SK-N-SH (cell line): ENCODE data around the gene COIL. TPM values are rescaled to one million over a fixed set of nuclear protein-coding genes. Genes with fewer than 3 reads are reported as not detected.

ENCODE experiments used
- CTCF ChIA-PET: fragments of 300-600, 350-600 bp; formaldehyde crosslinking; extraction: SDS; loops from one replicate; lab custom pipeline; 2021; lab: Yijun Ruan, JAX
- POLR2A ChIA-PET: fragments of 350-600 bp; sonication (Branson Sonifier 250); formaldehyde crosslinking; extraction: SDS; loops from one replicate; lab custom pipeline; 2020; ENCODE audit warnings: antibody characterized with exemption, inconsistent platforms; lab: Yijun Ruan, JAX
- DNase-seq: peaks from one replicate; pipeline ENCODE4 v3.0.0; 2012
- H2AFZ ChIP-seq: fragments of 200-600 bp; sonication (generic); 2 replicates; pipeline ENCODE4 v1.8.1; 2016; ENCODE audit warnings: antibody characterized with exemption, mild to moderate bottlenecking, low read depth
- H3F3A ChIP-seq: fragments of 200-600 bp; sonication (generic); replicated peaks from 2 replicates; pipeline ENCODE3; 2016; ENCODE audit warnings: antibody characterized with exemption, mild to moderate bottlenecking; ENCODE audit not compliant: insufficient read depth
- H3K27ac ChIP-seq, 2 experiments: fragments of 200-500 bp in 1 of 2; fragments of 200-600 bp in 1 of 2; sonication (Bioruptor generic) in 1 of 2; sonication (generic), shearing (Covaris generic) in 1 of 2; 2 replicates each; pipeline versions ENCODE4 v1.5.1 to v1.6.1; 2014 to 2016; ENCODE audit warnings: low read depth in 2 of 2, inconsistent platforms in 1 of 2, low read length in 1 of 2, mild to moderate bottlenecking in 1 of 2, mixed read lengths in 1 of 2
- H3K27me3 ChIP-seq: fragments of 200-600 bp; sonication (generic), shearing (Covaris generic); 2 replicates; pipeline ENCODE4 v1.6.1; 2016; ENCODE audit warnings: mixed run types; ENCODE audit not compliant: insufficient read depth
- H3K36me3 ChIP-seq, 2 experiments: fragments of 200-500 bp in 1 of 2; fragments of 200-600 bp in 1 of 2; sonication (Bioruptor generic) in 1 of 2; sonication (generic) in 1 of 2; replicated peaks in 1 of 2; 2 replicates each; pipeline versions ENCODE3 to v1.5.1; 2014 to 2016; ENCODE audit warnings: low read length in 1 of 2, mild to moderate bottlenecking in 1 of 2; ENCODE audit not compliant: insufficient read depth in 2 of 2, control insufficient read depth in 1 of 2
- H3K4me1 ChIP-seq, 2 experiments: fragments of 200-500 bp in 1 of 2; fragments of 200-600 bp in 1 of 2; sonication (Bioruptor generic) in 1 of 2; sonication (generic), shearing (Covaris generic) in 1 of 2; 2 replicates each; pipeline versions ENCODE4 v1.5.1 to v1.6.1; 2014 to 2016; ENCODE audit warnings: low read depth in 1 of 2, low read length in 1 of 2, mixed run types in 1 of 2; ENCODE audit not compliant: insufficient read depth in 2 of 2, control insufficient read depth in 1 of 2
- H3K4me2 ChIP-seq: fragments of 200-600 bp; sonication (generic), shearing (Covaris generic); 2 replicates; pipeline ENCODE4 v1.6.1; 2017; ENCODE audit warnings: mixed run types
- H3K4me3 ChIP-seq, 2 experiments: fragments of 200-500 bp in 1 of 2; fragments of 200-600 bp in 1 of 2; sonication (Bioruptor generic) in 1 of 2; sonication (generic), shearing (Covaris generic) in 1 of 2; 2 replicates each; pipeline versions ENCODE4 v1.5.1 to v1.8.1; 2014 to 2016; ENCODE audit warnings: low read depth in 2 of 2, inconsistent platforms in 1 of 2, low read length in 1 of 2, mild to moderate bottlenecking in 1 of 2, mixed read lengths in 1 of 2, moderate library complexity in 1 of 2
- H3K79me2 ChIP-seq: fragments of 200-600 bp; sonication (generic); 2 replicates; pipeline ENCODE4 v1.8.1; 2017; ENCODE audit warnings: mild to moderate bottlenecking; ENCODE audit not compliant: insufficient read depth
- H3K9ac ChIP-seq: fragments of 200-600 bp; sonication (generic); 2 replicates; pipeline ENCODE4 v1.6.1; 2017; ENCODE audit warnings: mixed run types
- H3K9me2 ChIP-seq: fragments of 200-600 bp; sonication (generic); 2 replicates; pipeline ENCODE4 v1.6.1; 2017; ENCODE audit warnings: mixed run types
- H3K9me3 ChIP-seq: fragments of 200-600 bp; sonication (generic); 2 replicates; pipeline ENCODE4 v1.6.1; 2017; ENCODE audit warnings: mixed run types, mild to moderate bottlenecking, moderate library complexity
- H4K20me1 ChIP-seq: fragments of 200-600 bp; sonication (generic); 2 replicates; pipeline ENCODE4 v1.6.1; 2017; ENCODE audit warnings: mild to moderate bottlenecking, mixed run types; ENCODE audit not compliant: insufficient read depth
- FOSL2 ChIP-seq: IDR thresholded peaks from 2 replicates; pipeline ENCODE4 v1.4.0; 2012; ENCODE audit warnings: low read depth, mild to moderate bottlenecking, moderate library complexity, borderline replicate concordance
- JUND ChIP-seq: IDR thresholded peaks from 2 replicates; pipeline ENCODE4 v1.4.0; 2012
- NRF1 ChIP-seq: IDR thresholded peaks from 2 replicates; pipeline ENCODE4 v1.6.1; 2012; ENCODE audit warnings: low read depth, mild to moderate bottlenecking, low read length
- RAD21 ChIP-seq: IDR thresholded peaks from 2 replicates; pipeline ENCODE4 v1.6.1; 2012; ENCODE audit warnings: mild to moderate bottlenecking, low read length
- RFX5 ChIP-seq: IDR thresholded peaks from 2 replicates; pipeline ENCODE4 v1.6.1; 2012; ENCODE audit warnings: mild to moderate bottlenecking, improper control_type of control experiment, low read length
- RXRA ChIP-seq: IDR thresholded peaks from 2 replicates; pipeline ENCODE4 v1.4.0; 2012; ENCODE audit warnings: low read depth, mild to moderate bottlenecking, borderline replicate concordance
- SMC3 ChIP-seq: IDR thresholded peaks from 2 replicates; pipeline ENCODE4 v1.6.1; 2012; ENCODE audit warnings: low read depth, low read length, improper control_type of control experiment
- WGBS: methylation state at CpG from one replicate; pipeline ENCODE4 v1.1.6; 2017; ENCODE audit warnings: low lambda C conversion rate; 5-methylcytosine and 5-hydroxymethylcytosine counted together
- polyA plus RNA-seq, 3 experiments: library from polyadenylated mRNA; depleted of rRNA; stranded (reverse); fragments of >200 nt; gene quantifications; 2 replicates each; pipeline ENCODE4 v1.2.3, GENCODE V29; 2012
- TF ChIP-seq, protein P1 (sequence below): IDR thresholded peaks from 2 replicates; pipeline ENCODE4 v1.6.1; 2012; ENCODE audit warnings: mild to moderate bottlenecking, low read depth, low read length, moderate library complexity
- TF ChIP-seq, protein P2 (sequence below): IDR thresholded peaks from 2 replicates; pipeline ENCODE4 v1.4.0; 2012; ENCODE audit warnings: low read depth
- TF ChIP-seq, protein P3 (sequence below): fragments of 200-600 bp; sonication (generic); IDR thresholded peaks from 2 replicates; pipeline ENCODE4 v1.6.1; 2017; ENCODE audit warnings: antibody characterized with exemption, mild to moderate bottlenecking, moderate library complexity
- TF ChIP-seq, protein P4 (sequence below): IDR thresholded peaks from 2 replicates; pipeline ENCODE4 v1.4.0; 2012; ENCODE audit warnings: low read depth, borderline replicate concordance

COIL gene
- polyA plus RNA-seq, 1 of the 3 experiments (the other 2 are of a cell fraction): 3.9 TPM

DNA sequence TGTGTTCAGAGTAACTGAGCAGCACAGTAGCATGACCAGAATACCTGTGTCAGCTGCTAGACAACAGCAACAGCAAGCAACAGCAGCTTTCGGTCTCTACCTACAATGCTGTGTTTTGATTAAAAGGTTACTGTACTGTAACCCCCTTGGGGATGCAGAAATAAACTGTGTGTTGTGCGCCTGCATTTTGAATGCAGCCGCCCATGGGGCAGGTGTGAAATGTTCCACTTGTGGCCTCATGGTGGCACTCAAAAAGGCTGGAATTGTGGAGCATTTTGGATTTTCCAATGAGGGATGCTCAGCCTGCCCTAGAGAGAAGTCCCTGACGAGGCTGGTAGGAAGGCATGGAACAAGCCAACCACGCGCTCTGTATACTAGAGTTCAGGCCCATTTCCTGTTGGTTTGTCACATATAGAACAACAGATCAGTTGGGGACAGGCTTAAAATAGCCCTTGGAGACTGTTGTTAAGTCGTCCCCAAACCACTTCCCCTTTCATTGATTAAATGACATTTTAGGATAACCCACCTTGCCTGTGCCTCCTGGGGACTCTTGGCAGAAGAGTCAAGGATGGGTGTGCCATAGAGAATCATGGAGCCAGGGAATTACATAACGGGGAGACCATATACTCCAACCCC is 44.2 kb upstream of the COIL start:
- H3K9me2 ChIP-seq: no peaks in the 10 kb centered on the region
- no peaks in the 10 kb centered on the region for H3K9me3 ChIP-seq
- no peaks in the 10 kb centered on the region for H3K27me3 ChIP-seq
- no peaks in the 10 kb centered on the region for H3F3A ChIP-seq
- POLR2A ChIA-PET: no interaction called here
- H3K36me3 ChIP-seq: peaks cover 0 to 2% of the 10 kb centered on the region in 2 experiments
- CTCF ChIA-PET: interaction anchor here (1.1 to 2.7 kb wide), 4 partner anchors 16 to 186 kb away, joined by 3 to 6 read pairs (median 4); no protein-coding TSS in a partner anchor
- H4K20me1 ChIP-seq: no peaks in the 10 kb centered on the region
- 84% methylated on average over 8 of the region's 8 CpGs for WGBS
- H3K4me2 ChIP-seq: no peak overlapping the region
- peaks cover 0 to 3% of the 10 kb centered on the region in 2 experiments; a peak in 1 of 4 replicates for H3K4me1 ChIP-seq
- H3K79me2 ChIP-seq: no peaks in the 10 kb centered on the region
- H3K4me3 ChIP-seq: no peak overlapping the region
- H3K27ac ChIP-seq: no peak overlapping the region
- H2AFZ ChIP-seq: no peak overlapping the region
- no peak overlapping the region for H3K9ac ChIP-seq
- DNase-seq: no peak
- TF ChIP-seq, protein P1, sequence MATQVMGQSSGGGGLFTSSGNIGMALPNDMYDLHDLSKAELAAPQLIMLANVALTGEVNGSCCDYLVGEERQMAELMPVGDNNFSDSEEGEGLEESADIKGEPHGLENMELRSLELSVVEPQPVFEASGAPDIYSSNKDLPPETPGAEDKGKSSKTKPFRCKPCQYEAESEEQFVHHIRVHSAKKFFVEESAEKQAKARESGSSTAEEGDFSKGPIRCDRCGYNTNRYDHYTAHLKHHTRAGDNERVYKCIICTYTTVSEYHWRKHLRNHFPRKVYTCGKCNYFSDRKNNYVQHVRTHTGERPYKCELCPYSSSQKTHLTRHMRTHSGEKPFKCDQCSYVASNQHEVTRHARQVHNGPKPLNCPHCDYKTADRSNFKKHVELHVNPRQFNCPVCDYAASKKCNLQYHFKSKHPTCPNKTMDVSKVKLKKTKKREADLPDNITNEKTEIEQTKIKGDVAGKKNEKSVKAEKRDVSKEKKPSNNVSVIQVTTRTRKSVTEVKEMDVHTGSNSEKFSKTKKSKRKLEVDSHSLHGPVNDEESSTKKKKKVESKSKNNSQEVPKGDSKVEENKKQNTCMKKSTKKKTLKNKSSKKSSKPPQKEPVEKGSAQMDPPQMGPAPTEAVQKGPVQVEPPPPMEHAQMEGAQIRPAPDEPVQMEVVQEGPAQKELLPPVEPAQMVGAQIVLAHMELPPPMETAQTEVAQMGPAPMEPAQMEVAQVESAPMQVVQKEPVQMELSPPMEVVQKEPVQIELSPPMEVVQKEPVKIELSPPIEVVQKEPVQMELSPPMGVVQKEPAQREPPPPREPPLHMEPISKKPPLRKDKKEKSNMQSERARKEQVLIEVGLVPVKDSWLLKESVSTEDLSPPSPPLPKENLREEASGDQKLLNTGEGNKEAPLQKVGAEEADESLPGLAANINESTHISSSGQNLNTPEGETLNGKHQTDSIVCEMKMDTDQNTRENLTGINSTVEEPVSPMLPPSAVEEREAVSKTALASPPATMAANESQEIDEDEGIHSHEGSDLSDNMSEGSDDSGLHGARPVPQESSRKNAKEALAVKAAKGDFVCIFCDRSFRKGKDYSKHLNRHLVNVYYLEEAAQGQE: no peak
- no peak for TF ChIP-seq NRF1
- TF ChIP-seq FOSL2: no peak
- peak; percentile 14; the same call in 1 of the 2 replicates for TF ChIP-seq SMC3
- no peak for TF ChIP-seq RXRA
- TF ChIP-seq, protein P2, sequence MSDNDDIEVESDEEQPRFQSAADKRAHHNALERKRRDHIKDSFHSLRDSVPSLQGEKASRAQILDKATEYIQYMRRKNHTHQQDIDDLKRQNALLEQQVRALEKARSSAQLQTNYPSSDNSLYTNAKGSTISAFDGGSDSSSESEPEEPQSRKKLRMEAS: no peak
- no peak for TF ChIP-seq RFX5
- TF ChIP-seq, protein P3, sequence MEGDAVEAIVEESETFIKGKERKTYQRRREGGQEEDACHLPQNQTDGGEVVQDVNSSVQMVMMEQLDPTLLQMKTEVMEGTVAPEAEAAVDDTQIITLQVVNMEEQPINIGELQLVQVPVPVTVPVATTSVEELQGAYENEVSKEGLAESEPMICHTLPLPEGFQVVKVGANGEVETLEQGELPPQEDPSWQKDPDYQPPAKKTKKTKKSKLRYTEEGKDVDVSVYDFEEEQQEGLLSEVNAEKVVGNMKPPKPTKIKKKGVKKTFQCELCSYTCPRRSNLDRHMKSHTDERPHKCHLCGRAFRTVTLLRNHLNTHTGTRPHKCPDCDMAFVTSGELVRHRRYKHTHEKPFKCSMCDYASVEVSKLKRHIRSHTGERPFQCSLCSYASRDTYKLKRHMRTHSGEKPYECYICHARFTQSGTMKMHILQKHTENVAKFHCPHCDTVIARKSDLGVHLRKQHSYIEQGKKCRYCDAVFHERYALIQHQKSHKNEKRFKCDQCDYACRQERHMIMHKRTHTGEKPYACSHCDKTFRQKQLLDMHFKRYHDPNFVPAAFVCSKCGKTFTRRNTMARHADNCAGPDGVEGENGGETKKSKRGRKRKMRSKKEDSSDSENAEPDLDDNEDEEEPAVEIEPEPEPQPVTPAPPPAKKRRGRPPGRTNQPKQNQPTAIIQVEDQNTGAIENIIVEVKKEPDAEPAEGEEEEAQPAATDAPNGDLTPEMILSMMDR: 0 out of 2 replicates have a peak, but pooled peaks have one; percentile 20
- TF ChIP-seq JUND: no peak
- peak; percentile 35; the same call in 1 of the 2 replicates for TF ChIP-seq RAD21
- TF ChIP-seq, protein P4, sequence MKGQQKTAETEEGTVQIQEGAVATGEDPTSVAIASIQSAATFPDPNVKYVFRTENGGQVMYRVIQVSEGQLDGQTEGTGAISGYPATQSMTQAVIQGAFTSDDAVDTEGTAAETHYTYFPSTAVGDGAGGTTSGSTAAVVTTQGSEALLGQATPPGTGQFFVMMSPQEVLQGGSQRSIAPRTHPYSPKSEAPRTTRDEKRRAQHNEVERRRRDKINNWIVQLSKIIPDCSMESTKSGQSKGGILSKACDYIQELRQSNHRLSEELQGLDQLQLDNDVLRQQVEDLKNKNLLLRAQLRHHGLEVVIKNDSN: no peak
- TF ChIP-seq, all 33 proteins: peak for 3
